ENCODE data around the gene MAD1L1. TPM values are rescaled to one million over a fixed set of nuclear protein-coding genes. Genes with fewer than 3 reads are reported as not detected.
A peak's percentile ranks its signal among the peaks of the same experiment; 100 is the strongest.

MAD1L1 gene
- total RNA-seq, 1 experiment from 2014 or later = 43.8 TPM

DNA sequence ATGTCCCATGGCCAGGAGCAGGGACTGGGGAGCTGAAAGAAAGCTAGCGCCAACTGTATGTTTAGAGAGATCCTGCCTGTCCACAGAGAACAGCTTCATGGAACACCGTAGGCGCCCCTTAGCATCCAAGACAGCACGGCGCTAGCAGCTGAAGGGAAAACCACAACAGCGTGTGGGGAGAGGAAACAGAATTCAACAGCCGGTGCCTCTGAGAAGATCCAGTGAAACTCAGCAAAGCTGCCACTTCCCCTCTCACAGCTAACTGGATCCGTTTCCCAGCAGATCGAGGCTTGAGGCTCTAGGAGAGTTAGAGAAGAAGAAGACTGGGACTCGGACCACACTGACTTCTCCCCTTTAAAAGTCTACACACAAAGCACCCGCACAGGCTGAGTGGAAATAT lies 145.0 kb downstream of the MAD1L1 start:
- POLR2A ChIA-PET = interaction anchor here (0.6 kb wide), 1 partner anchor 465 kb away, joined by 3 read pairs; no protein-coding TSS in a partner anchor
- ATAC-seq = no peak
- no peak for TF ChIP-seq ZNF138 (CRISPR knock-in tag; conservative IDR thresholded peaks at IDR 0.05)
- TF ChIP-seq ZNF423 (CRISPR knock-in tag; IDR thresholded peaks at IDR 0.05) = no peak
- TF ChIP-seq NR1H2 (CRISPR knock-in tag; IDR thresholded peaks at IDR 0.05) = no peak
- no peaks in the 10 kb centered on the region for H3K27me3 Mint-ChIP-seq (ENCODE audit: low read depth)
- H3K27ac Mint-ChIP-seq = 0 out of 2 replicates have a peak overlapping the region, but pooled peaks have one; percentile 41
- peaks cover 9% of the 10 kb centered on the region for H3K9me3 Mint-ChIP-seq
- CTCF ChIA-PET = no interaction called here
- no peak for DNase-seq (ENCODE audit: low spot score)
- no peaks in the 10 kb centered on the region for H3K4me1 Mint-ChIP-seq
- H3K4me3 Mint-ChIP-seq = no peak overlapping the region
- peaks cover 14% of the 10 kb centered on the region for H3K36me3 Mint-ChIP-seq

DNA sequence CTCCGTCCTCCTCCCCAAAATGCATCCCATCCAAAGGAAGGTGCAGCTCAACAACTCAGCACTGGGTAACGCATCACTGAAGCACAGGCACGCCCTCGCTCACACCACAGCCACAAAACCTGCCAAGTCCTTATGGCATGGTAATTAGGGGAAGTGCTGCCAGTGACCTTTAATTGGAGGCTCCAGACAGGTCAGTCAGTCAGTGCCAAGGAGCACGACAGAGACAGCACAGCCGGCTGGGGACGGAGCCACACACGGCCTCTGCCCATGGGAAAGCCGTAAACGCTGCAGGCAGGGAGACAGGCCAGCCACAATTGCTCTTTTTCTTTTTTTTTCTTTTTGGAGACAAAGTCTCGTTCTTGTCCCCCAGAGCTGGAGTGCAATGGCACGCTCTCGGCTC lies 146.5 kb downstream of the MAD1L1 start:
- no peak for DNase-seq (ENCODE audit: low spot score)
- H3K4me1 Mint-ChIP-seq = no peaks in the 10 kb centered on the region
- H3K4me3 Mint-ChIP-seq = no peak overlapping the region
- H3K27me3 Mint-ChIP-seq (ENCODE audit: low read depth) = no peaks in the 10 kb centered on the region
- no peaks in the 10 kb centered on the region for H3K9me3 Mint-ChIP-seq
- ATAC-seq = no peak
- H3K27ac Mint-ChIP-seq = no peak overlapping the region
- TF ChIP-seq ELF4 (CRISPR knock-in tag; IDR thresholded peaks at IDR 0.05; ENCODE audit: low read depth) (no peak), EMX1 (CRISPR knock-in tag; IDR thresholded peaks at IDR 0.05) (no peak), JAZF1 (CRISPR knock-in tag; IDR thresholded peaks at IDR 0.05) (no peak), MXD4 (CRISPR knock-in tag; IDR thresholded peaks at IDR 0.05; ENCODE audit: borderline replicate concordance) (no peak), FOXK1 (CRISPR knock-in tag; IDR thresholded peaks at IDR 0.05) (no peak), NFE2L1 (CRISPR knock-in tag; IDR thresholded peaks at IDR 0.05) (no peak), TP53 (CRISPR knock-in tag; IDR thresholded peaks at IDR 0.05) (no peak), ESRRA (CRISPR knock-in tag; IDR thresholded peaks at IDR 0.05; ENCODE audit: borderline replicate concordance) (no peak)
- TF ChIP-seq, protein P1, sequence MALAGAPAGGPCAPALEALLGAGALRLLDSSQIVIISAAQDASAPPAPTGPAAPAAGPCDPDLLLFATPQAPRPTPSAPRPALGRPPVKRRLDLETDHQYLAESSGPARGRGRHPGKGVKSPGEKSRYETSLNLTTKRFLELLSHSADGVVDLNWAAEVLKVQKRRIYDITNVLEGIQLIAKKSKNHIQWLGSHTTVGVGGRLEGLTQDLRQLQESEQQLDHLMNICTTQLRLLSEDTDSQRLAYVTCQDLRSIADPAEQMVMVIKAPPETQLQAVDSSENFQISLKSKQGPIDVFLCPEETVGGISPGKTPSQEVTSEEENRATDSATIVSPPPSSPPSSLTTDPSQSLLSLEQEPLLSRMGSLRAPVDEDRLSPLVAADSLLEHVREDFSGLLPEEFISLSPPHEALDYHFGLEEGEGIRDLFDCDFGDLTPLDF (CRISPR knock-in tag; IDR thresholded peaks at IDR 0.05) = no peak
- TF ChIP-seq, protein P2, sequence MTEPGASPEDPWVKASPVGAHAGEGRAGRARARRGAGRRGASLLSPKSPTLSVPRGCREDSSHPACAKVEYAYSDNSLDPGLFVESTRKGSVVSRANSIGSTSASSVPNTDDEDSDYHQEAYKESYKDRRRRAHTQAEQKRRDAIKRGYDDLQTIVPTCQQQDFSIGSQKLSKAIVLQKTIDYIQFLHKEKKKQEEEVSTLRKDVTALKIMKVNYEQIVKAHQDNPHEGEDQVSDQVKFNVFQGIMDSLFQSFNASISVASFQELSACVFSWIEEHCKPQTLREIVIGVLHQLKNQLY (CRISPR knock-in tag; IDR thresholded peaks at IDR 0.05) = no peak
- TF ChIP-seq, protein P3, sequence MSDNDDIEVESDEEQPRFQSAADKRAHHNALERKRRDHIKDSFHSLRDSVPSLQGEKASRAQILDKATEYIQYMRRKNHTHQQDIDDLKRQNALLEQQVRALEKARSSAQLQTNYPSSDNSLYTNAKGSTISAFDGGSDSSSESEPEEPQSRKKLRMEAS (CRISPR knock-in tag; IDR thresholded peaks at IDR 0.05) = no peak
- ChIA-PET CTCF (no interaction called here), POLR2A (no interaction called here)
- peaks cover 4% of the 10 kb centered on the region; the same call in 1 of the 2 replicates for H3K36me3 Mint-ChIP-seq

DNA sequence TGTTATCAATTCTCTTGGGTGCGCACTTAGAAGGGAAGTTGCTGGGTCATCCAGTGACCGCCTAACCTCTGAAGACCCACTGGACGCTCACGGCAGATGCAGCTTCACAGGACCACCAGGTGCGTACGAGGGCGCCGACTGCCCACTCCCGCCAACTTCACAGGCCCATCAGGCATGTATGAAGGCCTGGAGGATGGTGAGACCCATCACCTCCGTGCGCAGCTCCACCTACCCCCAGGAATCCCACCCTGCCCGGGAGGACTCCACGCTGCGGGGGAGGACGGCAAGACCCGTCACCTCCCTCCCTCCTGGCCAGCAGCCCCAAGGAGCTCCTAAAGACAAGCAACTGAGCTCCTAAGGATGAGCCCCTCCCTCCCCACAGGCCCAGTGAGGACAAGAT lies 146.9 kb downstream of the MAD1L1 start:
- H3K27me3 Mint-ChIP-seq (ENCODE audit: low read depth) = no peaks in the 10 kb centered on the region
- no peaks in the 10 kb centered on the region for H3K9me3 Mint-ChIP-seq
- peaks cover 4% of the 10 kb centered on the region; the same call in 1 of the 2 replicates for H3K36me3 Mint-ChIP-seq
- ChIA-PET CTCF (no interaction called here), POLR2A (no interaction called here)
- DNase-seq (ENCODE audit: low spot score) = no peak
- H3K4me3 Mint-ChIP-seq = no peak overlapping the region
- ATAC-seq = no peak
- no peak overlapping the region for H3K27ac Mint-ChIP-seq
- no peaks in the 10 kb centered on the region for H3K4me1 Mint-ChIP-seq
- no peak for TF ChIP-seq RORB (CRISPR knock-in tag; IDR thresholded peaks at IDR 0.05)
- TF ChIP-seq TCF7 (CRISPR knock-in tag; IDR thresholded peaks at IDR 0.05; ENCODE audit: low read depth) = no peak
- no peak for TF ChIP-seq EMX1 (CRISPR knock-in tag; IDR thresholded peaks at IDR 0.05)
- TF ChIP-seq ESRRA (CRISPR knock-in tag; IDR thresholded peaks at IDR 0.05; ENCODE audit: borderline replicate concordance) = no peak
- TF ChIP-seq MYBL2 (CRISPR knock-in tag; IDR thresholded peaks at IDR 0.05) = no peak
- TF ChIP-seq GABPB1 (CRISPR knock-in tag; IDR thresholded peaks at IDR 0.05) = no peak
- TF ChIP-seq, protein P4, sequence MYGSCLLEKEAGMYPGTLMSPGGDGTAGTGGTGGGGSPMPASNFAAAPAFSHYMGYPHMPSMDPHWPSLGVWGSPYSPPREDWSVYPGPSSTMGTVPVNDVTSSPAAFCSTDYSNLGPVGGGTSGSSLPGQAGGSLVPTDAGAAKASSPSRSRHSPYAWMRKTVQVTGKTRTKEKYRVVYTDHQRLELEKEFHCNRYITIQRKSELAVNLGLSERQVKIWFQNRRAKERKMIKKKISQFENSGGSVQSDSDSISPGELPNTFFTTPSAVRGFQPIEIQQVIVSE (CRISPR knock-in tag; IDR thresholded peaks at IDR 0.05; ENCODE audit: borderline replicate concordance) = no peak
- TF ChIP-seq GRHL2 (CRISPR knock-in tag; IDR thresholded peaks at IDR 0.05; ENCODE audit: insufficient replicate concordance, severe bottlenecking) = no peak
- no peak for TF ChIP-seq NR1H2 (CRISPR knock-in tag; IDR thresholded peaks at IDR 0.05)
- TF ChIP-seq ZNF396 (CRISPR knock-in tag; IDR thresholded peaks at IDR 0.05; ENCODE audit: borderline replicate concordance) = no peak
- TF ChIP-seq, protein P5, sequence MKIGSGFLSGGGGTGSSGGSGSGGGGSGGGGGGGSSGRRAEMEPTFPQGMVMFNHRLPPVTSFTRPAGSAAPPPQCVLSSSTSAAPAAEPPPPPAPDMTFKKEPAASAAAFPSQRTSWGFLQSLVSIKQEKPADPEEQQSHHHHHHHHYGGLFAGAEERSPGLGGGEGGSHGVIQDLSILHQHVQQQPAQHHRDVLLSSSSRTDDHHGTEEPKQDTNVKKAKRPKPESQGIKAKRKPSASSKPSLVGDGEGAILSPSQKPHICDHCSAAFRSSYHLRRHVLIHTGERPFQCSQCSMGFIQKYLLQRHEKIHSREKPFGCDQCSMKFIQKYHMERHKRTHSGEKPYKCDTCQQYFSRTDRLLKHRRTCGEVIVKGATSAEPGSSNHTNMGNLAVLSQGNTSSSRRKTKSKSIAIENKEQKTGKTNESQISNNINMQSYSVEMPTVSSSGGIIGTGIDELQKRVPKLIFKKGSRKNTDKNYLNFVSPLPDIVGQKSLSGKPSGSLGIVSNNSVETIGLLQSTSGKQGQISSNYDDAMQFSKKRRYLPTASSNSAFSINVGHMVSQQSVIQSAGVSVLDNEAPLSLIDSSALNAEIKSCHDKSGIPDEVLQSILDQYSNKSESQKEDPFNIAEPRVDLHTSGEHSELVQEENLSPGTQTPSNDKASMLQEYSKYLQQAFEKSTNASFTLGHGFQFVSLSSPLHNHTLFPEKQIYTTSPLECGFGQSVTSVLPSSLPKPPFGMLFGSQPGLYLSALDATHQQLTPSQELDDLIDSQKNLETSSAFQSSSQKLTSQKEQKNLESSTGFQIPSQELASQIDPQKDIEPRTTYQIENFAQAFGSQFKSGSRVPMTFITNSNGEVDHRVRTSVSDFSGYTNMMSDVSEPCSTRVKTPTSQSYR (CRISPR knock-in tag; IDR thresholded peaks at IDR 0.05) = no peak
- TF ChIP-seq, protein P6, sequence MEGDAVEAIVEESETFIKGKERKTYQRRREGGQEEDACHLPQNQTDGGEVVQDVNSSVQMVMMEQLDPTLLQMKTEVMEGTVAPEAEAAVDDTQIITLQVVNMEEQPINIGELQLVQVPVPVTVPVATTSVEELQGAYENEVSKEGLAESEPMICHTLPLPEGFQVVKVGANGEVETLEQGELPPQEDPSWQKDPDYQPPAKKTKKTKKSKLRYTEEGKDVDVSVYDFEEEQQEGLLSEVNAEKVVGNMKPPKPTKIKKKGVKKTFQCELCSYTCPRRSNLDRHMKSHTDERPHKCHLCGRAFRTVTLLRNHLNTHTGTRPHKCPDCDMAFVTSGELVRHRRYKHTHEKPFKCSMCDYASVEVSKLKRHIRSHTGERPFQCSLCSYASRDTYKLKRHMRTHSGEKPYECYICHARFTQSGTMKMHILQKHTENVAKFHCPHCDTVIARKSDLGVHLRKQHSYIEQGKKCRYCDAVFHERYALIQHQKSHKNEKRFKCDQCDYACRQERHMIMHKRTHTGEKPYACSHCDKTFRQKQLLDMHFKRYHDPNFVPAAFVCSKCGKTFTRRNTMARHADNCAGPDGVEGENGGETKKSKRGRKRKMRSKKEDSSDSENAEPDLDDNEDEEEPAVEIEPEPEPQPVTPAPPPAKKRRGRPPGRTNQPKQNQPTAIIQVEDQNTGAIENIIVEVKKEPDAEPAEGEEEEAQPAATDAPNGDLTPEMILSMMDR (IDR thresholded peaks at IDR 0.05) = no peak
- TF ChIP-seq SP1 (CRISPR knock-in tag; conservative IDR thresholded peaks at IDR 0.05) = no peak
- TF ChIP-seq, protein P7, sequence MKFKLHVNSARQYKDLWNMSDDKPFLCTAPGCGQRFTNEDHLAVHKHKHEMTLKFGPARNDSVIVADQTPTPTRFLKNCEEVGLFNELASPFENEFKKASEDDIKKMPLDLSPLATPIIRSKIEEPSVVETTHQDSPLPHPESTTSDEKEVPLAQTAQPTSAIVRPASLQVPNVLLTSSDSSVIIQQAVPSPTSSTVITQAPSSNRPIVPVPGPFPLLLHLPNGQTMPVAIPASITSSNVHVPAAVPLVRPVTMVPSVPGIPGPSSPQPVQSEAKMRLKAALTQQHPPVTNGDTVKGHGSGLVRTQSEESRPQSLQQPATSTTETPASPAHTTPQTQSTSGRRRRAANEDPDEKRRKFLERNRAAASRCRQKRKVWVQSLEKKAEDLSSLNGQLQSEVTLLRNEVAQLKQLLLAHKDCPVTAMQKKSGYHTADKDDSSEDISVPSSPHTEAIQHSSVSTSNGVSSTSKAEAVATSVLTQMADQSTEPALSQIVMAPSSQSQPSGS (CRISPR knock-in tag; IDR thresholded peaks at IDR 0.05; ENCODE audit: borderline replicate concordance, low read depth) = no peak
